Upper lobe of left lung (tissue), 4 donors: ENCODE data around the gene D2HGDH.

Source experiments
- CTCF ChIP-seq, 6 experiments: fragments of 450-650 bp in 4 of 6; fragments of 200-600 bp in 2 of 6; sonication (generic) in 2 of 6; IDR thresholded peaks; one replicate each; pipeline ENCODE4 v1.5.1; 2016 to 2019; ENCODE audit warnings: antibody characterized with exemption in 6 of 6
- POLR2A ChIP-seq, 4 donors: fragments of 450-650 bp; IDR thresholded peaks; one replicate each; pipeline ENCODE4 v1.5.1; 2016 to 2017; ENCODE audit warnings: antibody characterized with exemption in 4 of 4, mild to moderate bottlenecking in 2 of 4
- POLR2AphosphoS5 ChIP-seq, 2 donors: sonication (generic); formaldehyde crosslinking; IDR thresholded peaks; one replicate each; pipeline ENCODE4 v1.5.1; 2017; ENCODE audit warnings: antibody characterized with exemption in 2 of 2

- no peak for TF ChIP-seq CTCF (IDR thresholded peaks at IDR 0.05)
- TF ChIP-seq POLR2A (IDR thresholded peaks at IDR 0.05), result no peak
- no peak for TF ChIP-seq POLR2AphosphoS5 (IDR thresholded peaks at IDR 0.05)
Observed at GRCh38 chr2:241744028-241744754, 9.8 kb downstream of the D2HGDH start.
